ENCODE results near the gene NEK2. TPM values are rescaled to one million over a fixed set of nuclear protein-coding genes. Genes with fewer than 3 reads are reported as not detected.
A peak's percentile ranks its signal among the peaks of the same experiment; 100 is the strongest.

The NEK2 gene
- total and polyA plus RNA-seq, 8 donors: 0.05 to 0.55 (median 0.24) TPM; not detected in 2

DNA sequence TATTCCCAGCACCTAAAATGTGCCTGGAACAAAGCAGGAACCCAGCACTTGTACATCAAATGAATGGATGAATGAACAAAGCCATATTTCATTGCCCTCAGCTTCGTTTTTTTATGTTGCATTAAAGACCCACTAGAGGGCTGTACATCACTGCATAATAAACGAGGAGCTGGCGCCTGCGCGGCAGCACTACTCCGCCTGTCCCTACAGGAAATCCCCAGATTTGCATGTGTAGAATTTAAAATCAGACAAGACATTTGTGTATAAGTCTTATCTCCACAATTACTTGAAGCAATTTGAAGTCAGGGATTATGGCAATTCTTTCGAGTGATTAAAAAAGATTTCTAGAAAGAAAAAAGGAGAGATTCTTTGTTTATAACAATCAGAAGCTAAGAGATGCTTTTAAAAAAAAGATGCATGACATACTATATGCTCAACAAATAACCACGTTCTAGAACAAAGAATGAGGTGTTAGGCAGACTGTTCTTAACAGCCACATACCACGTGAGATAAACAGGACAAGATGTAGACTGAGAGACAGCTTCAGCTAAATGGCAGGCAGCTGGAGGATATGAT lies 5.4 kb upstream of the NEK2 start:
- H3K9me3 ChIP-seq: no peaks in the 10 kb centered on the region
- intact Hi-C loops (cut with DNase I): loop anchor here in 1 of 3 donors (10.0 kb wide), 1 partner anchor 354 kb away; the partner anchor contains the start of genes DTL and INTS7
- TF ChIP-seq, protein P1, sequence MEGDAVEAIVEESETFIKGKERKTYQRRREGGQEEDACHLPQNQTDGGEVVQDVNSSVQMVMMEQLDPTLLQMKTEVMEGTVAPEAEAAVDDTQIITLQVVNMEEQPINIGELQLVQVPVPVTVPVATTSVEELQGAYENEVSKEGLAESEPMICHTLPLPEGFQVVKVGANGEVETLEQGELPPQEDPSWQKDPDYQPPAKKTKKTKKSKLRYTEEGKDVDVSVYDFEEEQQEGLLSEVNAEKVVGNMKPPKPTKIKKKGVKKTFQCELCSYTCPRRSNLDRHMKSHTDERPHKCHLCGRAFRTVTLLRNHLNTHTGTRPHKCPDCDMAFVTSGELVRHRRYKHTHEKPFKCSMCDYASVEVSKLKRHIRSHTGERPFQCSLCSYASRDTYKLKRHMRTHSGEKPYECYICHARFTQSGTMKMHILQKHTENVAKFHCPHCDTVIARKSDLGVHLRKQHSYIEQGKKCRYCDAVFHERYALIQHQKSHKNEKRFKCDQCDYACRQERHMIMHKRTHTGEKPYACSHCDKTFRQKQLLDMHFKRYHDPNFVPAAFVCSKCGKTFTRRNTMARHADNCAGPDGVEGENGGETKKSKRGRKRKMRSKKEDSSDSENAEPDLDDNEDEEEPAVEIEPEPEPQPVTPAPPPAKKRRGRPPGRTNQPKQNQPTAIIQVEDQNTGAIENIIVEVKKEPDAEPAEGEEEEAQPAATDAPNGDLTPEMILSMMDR (IDR thresholded peaks at IDR 0.05): peak; percentile 9 to 63 (median 48)
- ATAC-seq (peak; percentile 90 to 97 (median 96)), DNase-seq (peak; percentile 59 to 82 (median 63)), FAIRE-seq (peak; percentile 73)
- no peak overlapping the region for H3K27ac ChIP-seq
- WGBS, 2 donors: 1 to 2% methylated on average over 9 of the region's 9 CpGs
- no peak overlapping the region for H3K4me3 ChIP-seq
- H3K36me3 ChIP-seq: no peaks in the 10 kb centered on the region
- no peaks in the 10 kb centered on the region for H3K4me1 ChIP-seq
- no peaks in the 10 kb centered on the region for H3K27me3 ChIP-seq

DNA sequence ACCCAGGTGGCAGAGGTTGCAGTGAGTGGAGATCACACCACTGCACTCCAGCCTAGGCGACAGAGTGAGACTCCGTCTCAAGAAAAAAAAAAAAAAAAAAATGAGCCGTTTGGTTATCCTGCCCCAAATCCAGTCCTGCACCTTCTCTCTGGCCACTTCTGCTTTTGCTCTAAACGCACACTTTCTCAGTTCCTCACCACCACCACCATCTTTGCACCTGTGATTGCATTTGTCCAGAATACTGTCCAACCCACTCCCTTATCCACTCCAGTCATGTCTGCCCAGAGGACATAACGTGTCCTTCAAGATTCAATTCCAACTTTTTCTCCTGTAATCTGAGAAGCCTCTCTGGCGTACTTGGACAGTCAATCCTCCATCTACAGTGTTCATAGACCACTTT lies 2.2 kb upstream of the NEK2 start:
- no peaks in the 10 kb centered on the region for H3K27me3 ChIP-seq
- H3K4me1 ChIP-seq: peaks cover 0 to 5% (median 0%) of the 10 kb centered on the region in 3 donors
- no peak for DNase-seq
- ATAC-seq: no peak
- WGBS, 2 donors: 47 to 50% methylated on average over 6 of the region's 6 CpGs
- no peaks in the 10 kb centered on the region for H3K36me3 ChIP-seq
- H3K27ac ChIP-seq: no peak overlapping the region
- intact Hi-C loops (cut with DNase I): no loop called here
- FAIRE-seq: no peak
- H3K4me3 ChIP-seq: no peak overlapping the region
- H3K9me3 ChIP-seq: no peaks in the 10 kb centered on the region
- TF ChIP-seq, protein P1 (IDR thresholded peaks at IDR 0.05): no peak

DNA sequence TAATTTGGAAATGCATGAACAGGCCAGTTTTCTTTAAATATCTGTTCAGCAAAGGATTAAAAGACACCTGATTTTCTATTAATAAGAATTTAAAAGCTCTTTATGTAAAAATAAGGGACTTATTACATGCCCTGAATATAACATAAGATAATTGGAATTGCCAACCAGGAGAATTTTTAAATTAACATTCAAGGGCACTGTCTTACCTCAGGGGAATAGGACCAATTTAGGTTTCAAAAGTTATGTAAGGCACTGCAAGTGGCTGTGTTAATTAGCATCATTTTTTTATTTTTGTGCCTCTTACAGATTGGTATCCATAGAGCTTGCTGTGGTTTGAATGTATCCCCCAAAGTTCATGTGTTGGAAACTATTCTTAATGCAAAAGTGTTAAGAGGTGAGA lies 1.3 kb upstream of the NEK2 start:
- DNase-seq: no peak
- TF ChIP-seq, protein P1 (IDR thresholded peaks at IDR 0.05): no peak
- Histone ChIP-seq H3K9me3 (no peaks in the 10 kb centered on the region), H3K4me3 (no peak overlapping the region), H3K27me3 (no peaks in the 10 kb centered on the region), H3K27ac (no peak overlapping the region), H3K4me1 (peaks cover 0 to 5% (median 0%) of the 10 kb centered on the region in 3 donors), H3K36me3 (no peaks in the 10 kb centered on the region)
- no peak for ATAC-seq
- intact Hi-C loops (cut with DNase I): no loop called here
- FAIRE-seq: no peak

DNA sequence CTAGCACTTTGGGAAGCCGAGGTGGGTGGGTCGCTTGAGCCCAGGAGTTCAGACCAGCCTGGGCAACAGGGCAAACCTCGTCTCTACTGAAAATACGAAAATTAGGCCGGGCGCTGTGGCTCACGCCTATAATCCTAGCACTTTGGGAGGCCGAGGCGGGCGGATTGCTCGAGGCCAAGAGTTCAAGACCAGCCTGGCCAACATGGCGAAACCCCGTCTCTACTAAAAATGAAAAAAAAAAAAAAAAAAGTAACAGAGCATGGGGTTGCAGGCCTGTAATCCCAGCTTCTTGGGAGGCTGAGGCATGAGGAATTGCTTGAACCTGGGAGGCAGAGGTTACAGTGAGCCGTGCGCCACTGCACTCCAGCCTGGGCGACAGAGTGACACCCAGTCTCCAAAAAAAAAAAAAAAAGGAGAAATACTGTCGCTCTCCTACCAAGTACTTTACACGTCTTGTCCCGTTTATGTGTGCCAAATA lies 724 bp upstream of the NEK2 start:
- Histone ChIP-seq H3K4me3 (peak overlapping the region; percentile 13 to 66 (median 38)), H3K27me3 (no peaks in the 10 kb centered on the region), H3K9me3 (no peaks in the 10 kb centered on the region), H3K27ac (no peak overlapping the region), H3K4me1 (peaks cover 0 to 5% (median 0%) of the 10 kb centered on the region in 3 donors), H3K36me3 (no peaks in the 10 kb centered on the region)
- ATAC-seq (no peak), FAIRE-seq (no peak), DNase-seq (no peak)
- 35 to 40% methylated on average over 18 to 19 of the region's 19 CpGs for WGBS, 2 donors
- intact Hi-C loops (cut with DNase I): no loop called here
- TF ChIP-seq, protein P1 (IDR thresholded peaks at IDR 0.05): no peak

DNA sequence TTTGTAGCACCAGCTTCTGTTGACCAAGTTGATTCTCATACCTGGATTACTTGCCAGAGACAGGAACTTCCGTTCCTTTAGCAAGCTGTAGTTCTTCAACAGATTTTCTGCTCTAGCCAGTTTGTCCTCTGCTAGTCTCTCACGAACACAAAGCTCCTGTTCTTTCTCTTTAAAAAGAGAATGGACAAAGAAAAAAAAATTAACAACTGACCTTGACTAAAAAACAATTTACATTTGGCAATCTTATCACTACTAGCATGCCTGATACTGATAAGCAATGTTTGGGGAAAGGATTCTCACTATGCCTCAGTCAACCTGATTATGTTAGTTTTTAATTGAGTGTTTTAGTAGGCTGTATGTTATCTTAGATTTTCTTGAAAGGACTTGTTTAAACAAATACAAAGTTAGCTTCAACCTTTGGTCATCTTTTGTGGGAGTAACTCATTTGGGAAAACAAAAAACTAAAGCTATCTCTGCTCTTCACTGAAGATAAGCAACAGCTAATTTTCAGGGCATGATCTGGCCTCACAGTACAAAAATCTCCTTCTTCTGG lies 8.3 kb downstream of the NEK2 start:
- intact Hi-C loops (cut with DNase I): no loop called here
- Histone ChIP-seq H3K27me3 (no peaks in the 10 kb centered on the region), H3K9me3 (no peaks in the 10 kb centered on the region), H3K4me1 (peaks cover 0 to 17% (median 5%) of the 10 kb centered on the region in 3 donors), H3K4me3 (no peak overlapping the region), H3K36me3 (no peaks in the 10 kb centered on the region), H3K27ac (peak overlapping the region in 2 of 4 donors; percentile 23 to 40)
- peak; percentile 60 to 85 (median 72) for ATAC-seq
- TF ChIP-seq, protein P1 (IDR thresholded peaks at IDR 0.05): no peak
- 14 to 18% methylated on average over 2 of the region's 2 CpGs for WGBS, 2 donors
- no peak for DNase-seq
- FAIRE-seq: no peak
